Duodenal mucosa (tissue), 2 donors: ENCODE data around the gene NACC1.
A peak's percentile ranks its signal among the peaks of the same experiment; 100 is the strongest.
"Not testable (repeated sequence)": the region's sequence is repeated elsewhere in the genome, so short reads cannot be mapped to it uniquely, and the experiment has no call there.

Experiments used
- H3K27ac ChIP-seq: one replicate; pipeline ENCODE4 v1.7.0; 2013; ENCODE audit warnings: low read depth, low read length
- H3K27me3 ChIP-seq, 2 donors: one replicate each; pipeline ENCODE4 v1.7.0; 2013; ENCODE audit warnings: low read length in 2 of 2, control low read depth in 1 of 2; ENCODE audit not compliant: insufficient read depth in 2 of 2, control insufficient read depth in 1 of 2
- H3K36me3 ChIP-seq, 2 donors: one replicate each; pipeline ENCODE4 v1.7.0; 2013; ENCODE audit warnings: low read length in 2 of 2, control low read depth in 1 of 2; ENCODE audit not compliant: insufficient read depth in 2 of 2, control insufficient read depth in 1 of 2
- H3K4me1 ChIP-seq, 2 donors: one replicate each; pipeline ENCODE4 v1.7.0; 2013; ENCODE audit warnings: low read length in 2 of 2, control low read depth in 1 of 2; ENCODE audit not compliant: insufficient read depth in 2 of 2, control insufficient read depth in 1 of 2
- H3K4me3 ChIP-seq, 2 donors: one replicate each; pipeline ENCODE4 v1.7.0; 2013; ENCODE audit warnings: low read length in 2 of 2, low read depth in 1 of 2
- H3K9ac ChIP-seq, 2 donors: one replicate each; pipeline ENCODE4 v1.7.0; 2013; ENCODE audit warnings: low read length in 2 of 2, low read depth in 1 of 2
- H3K9me3 ChIP-seq, 2 donors: one replicate each; pipeline ENCODE4 v1.7.0; 2013; ENCODE audit warnings: low read length in 2 of 2, control low read depth in 1 of 2; ENCODE audit not compliant: control insufficient read depth in 1 of 2

NACC1 gene

GRCh38 chr19:13164343-13165161 is 46.5 kb downstream of the NACC1 start:
- H3K27me3 ChIP-seq, result no peaks in the 10 kb centered on the region
- H3K27ac ChIP-seq, result peak overlapping the region; percentile 96
- H3K36me3 ChIP-seq, result no peaks in the 10 kb centered on the region
- no peaks in the 10 kb centered on the region for H3K9me3 ChIP-seq
- H3K4me3 ChIP-seq, result peak overlapping the region; percentile 58 to 67
- H3K9ac ChIP-seq, result peak overlapping the region; percentile 70 to 79
- peaks cover 40 to 56% of the 10 kb centered on the region in 2 donors for H3K4me1 ChIP-seq

GRCh38 chr19:13165162-13165997 is 47.3 kb downstream of the NACC1 start:
- Histone ChIP-seq H3K4me1 (peaks cover 47 to 59% of the 10 kb centered on the region in 2 donors), H3K9ac (peak overlapping the region; percentile 70 to 79), H3K9me3 (no peaks in the 10 kb centered on the region), H3K4me3 (no peak overlapping the region), H3K27me3 (no peaks in the 10 kb centered on the region), H3K27ac (peak overlapping the region; percentile 96), H3K36me3 (no peaks in the 10 kb centered on the region)

- Histone ChIP-seq H3K27ac (peak overlapping the region; percentile 28), H3K4me1 (peaks cover 47 to 59% of the 10 kb centered on the region in 2 donors)
- not testable (repeated sequence) for H3K36me3 ChIP-seq, H3K27me3 ChIP-seq, H3K4me3 ChIP-seq, H3K9me3 ChIP-seq, H3K9ac ChIP-seq
Measured at GRCh38 chr19:13166151-13166550, 48.1 kb downstream of the NACC1 start.

- Histone ChIP-seq H3K27ac (no peak overlapping the region), H3K9me3 (no peaks in the 10 kb centered on the region), H3K36me3 (no peaks in the 10 kb centered on the region), H3K27me3 (no peaks in the 10 kb centered on the region), H3K4me3 (no peak overlapping the region), H3K9ac (no peak overlapping the region), H3K4me1 (peaks cover 43 to 46% of the 10 kb centered on the region in 2 donors)
Measured at GRCh38 chr19:13169769-13170168, 51.7 kb downstream of the NACC1 start.

GRCh38 chr19:13171146-13171545 is 53.1 kb downstream of the NACC1 start:
- H3K27me3 ChIP-seq, result no peaks in the 10 kb centered on the region
- no peak overlapping the region for H3K9ac ChIP-seq
- H3K4me1 ChIP-seq, result peaks cover 35 to 41% of the 10 kb centered on the region in 2 donors
- H3K36me3 ChIP-seq, result no peaks in the 10 kb centered on the region
- no peak overlapping the region for H3K4me3 ChIP-seq
- H3K9me3 ChIP-seq, result no peaks in the 10 kb centered on the region
- H3K27ac ChIP-seq, result no peak overlapping the region

- H3K4me1 ChIP-seq, result peaks cover 27 to 34% of the 10 kb centered on the region in 2 donors
- H3K4me3 ChIP-seq, result peak overlapping the region; percentile 29 to 36
- H3K27ac ChIP-seq, result peak overlapping the region; percentile 73
- no peaks in the 10 kb centered on the region for H3K27me3 ChIP-seq
- peak overlapping the region in 1 of 2 donors; percentile 54 for H3K9ac ChIP-seq
- no peaks in the 10 kb centered on the region for H3K9me3 ChIP-seq
- H3K36me3 ChIP-seq, result no peaks in the 10 kb centered on the region
Measured at GRCh38 chr19:13172346-13173138, 54.5 kb downstream of the NACC1 start.

- H3K36me3 ChIP-seq, result no peaks in the 10 kb centered on the region
- peaks cover 27 to 31% of the 10 kb centered on the region in 2 donors for H3K4me1 ChIP-seq
- no peak overlapping the region for H3K27ac ChIP-seq
- no peaks in the 10 kb centered on the region for H3K27me3 ChIP-seq
- H3K9ac ChIP-seq, result no peak overlapping the region
- no peaks in the 10 kb centered on the region for H3K9me3 ChIP-seq
- H3K4me3 ChIP-seq, result no peak overlapping the region
Measured at GRCh38 chr19:13173139-13173737, 55.2 kb downstream of the NACC1 start.

GRCh38 chr19:13176345-13176744 is 58.3 kb downstream of the NACC1 start:
- Histone ChIP-seq H3K27me3 (no peaks in the 10 kb centered on the region), H3K9ac (no peak overlapping the region), H3K9me3 (no peaks in the 10 kb centered on the region), H3K27ac (no peak overlapping the region), H3K4me3 (no peak overlapping the region), H3K4me1 (peaks cover 13 to 23% of the 10 kb centered on the region in 2 donors), H3K36me3 (no peaks in the 10 kb centered on the region)

GRCh38 chr19:13177584-13177983 is 59.5 kb downstream of the NACC1 start:
- not testable (repeated sequence) for H3K9ac ChIP-seq, H3K9me3 ChIP-seq, H3K27me3 ChIP-seq, H3K27ac ChIP-seq, H3K4me3 ChIP-seq, H3K36me3 ChIP-seq
- peaks cover 12 to 23% of the 10 kb centered on the region in 2 donors for H3K4me1 ChIP-seq
